Measurements from ENCODE around the gene RHEB.

DNA sequence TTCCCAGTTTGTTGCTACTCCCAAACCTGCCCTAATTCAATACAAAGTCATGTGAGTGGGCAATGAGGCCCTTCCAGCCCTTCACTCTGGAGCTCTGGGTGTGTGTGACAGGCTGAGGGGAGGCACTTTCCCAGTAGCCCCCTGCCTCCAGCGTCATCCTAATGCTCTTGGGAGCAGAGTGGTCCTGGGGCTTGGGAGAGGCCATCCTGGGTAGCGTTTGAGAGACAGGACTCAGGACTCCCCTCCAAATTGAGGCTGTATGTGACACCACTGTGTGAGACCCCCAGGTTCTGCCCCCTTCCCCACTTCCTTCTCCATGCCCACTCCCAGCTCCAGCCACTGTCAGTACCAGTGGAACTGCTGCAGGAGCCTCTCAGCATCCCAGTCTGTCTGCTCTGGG, 73.3 kb downstream of the RHEB start:
- TF ChIP-seq POLR2A (IDR thresholded peaks at IDR 0.05) = no peak
- TF ChIP-seq, protein P1, sequence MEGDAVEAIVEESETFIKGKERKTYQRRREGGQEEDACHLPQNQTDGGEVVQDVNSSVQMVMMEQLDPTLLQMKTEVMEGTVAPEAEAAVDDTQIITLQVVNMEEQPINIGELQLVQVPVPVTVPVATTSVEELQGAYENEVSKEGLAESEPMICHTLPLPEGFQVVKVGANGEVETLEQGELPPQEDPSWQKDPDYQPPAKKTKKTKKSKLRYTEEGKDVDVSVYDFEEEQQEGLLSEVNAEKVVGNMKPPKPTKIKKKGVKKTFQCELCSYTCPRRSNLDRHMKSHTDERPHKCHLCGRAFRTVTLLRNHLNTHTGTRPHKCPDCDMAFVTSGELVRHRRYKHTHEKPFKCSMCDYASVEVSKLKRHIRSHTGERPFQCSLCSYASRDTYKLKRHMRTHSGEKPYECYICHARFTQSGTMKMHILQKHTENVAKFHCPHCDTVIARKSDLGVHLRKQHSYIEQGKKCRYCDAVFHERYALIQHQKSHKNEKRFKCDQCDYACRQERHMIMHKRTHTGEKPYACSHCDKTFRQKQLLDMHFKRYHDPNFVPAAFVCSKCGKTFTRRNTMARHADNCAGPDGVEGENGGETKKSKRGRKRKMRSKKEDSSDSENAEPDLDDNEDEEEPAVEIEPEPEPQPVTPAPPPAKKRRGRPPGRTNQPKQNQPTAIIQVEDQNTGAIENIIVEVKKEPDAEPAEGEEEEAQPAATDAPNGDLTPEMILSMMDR (IDR thresholded peaks at IDR 0.05) = no peak

Measured in heart left ventricle (tissue), 13 donors.